SU-DHL-6 (cell line): ENCODE measurements around the gene TM4SF1.

Experiments
- CTCF ChIP-seq: fragments of 200-600 bp; sonication (generic); IDR thresholded peaks from one replicate; pipeline ENCODE4 v1.5.1; 2017; ENCODE audit warnings: antibody characterized with exemption, mild to moderate bottlenecking, low read length, moderate library complexity; ENCODE audit not compliant: insufficient read depth, poor library complexity, severe bottlenecking
- EZH2phosphoT487 ChIP-seq: fragments of 200-600 bp; sonication (generic), shearing (Covaris generic); conservative IDR thresholded peaks from 2 replicates; pipeline ENCODE4 v1.6.1; 2018; ENCODE audit warnings: mild to moderate bottlenecking, antibody characterized with exemption, low read length, moderate library complexity, mixed read lengths

- no peak for TF ChIP-seq CTCF
- no peak for TF ChIP-seq EZH2phosphoT487
Measured at GRCh38 chr3:149419816-149420215, 42.4 kb upstream of the TM4SF1 start.
